ENCODE data around the gene KRT4.

KRT4 gene

DNA sequence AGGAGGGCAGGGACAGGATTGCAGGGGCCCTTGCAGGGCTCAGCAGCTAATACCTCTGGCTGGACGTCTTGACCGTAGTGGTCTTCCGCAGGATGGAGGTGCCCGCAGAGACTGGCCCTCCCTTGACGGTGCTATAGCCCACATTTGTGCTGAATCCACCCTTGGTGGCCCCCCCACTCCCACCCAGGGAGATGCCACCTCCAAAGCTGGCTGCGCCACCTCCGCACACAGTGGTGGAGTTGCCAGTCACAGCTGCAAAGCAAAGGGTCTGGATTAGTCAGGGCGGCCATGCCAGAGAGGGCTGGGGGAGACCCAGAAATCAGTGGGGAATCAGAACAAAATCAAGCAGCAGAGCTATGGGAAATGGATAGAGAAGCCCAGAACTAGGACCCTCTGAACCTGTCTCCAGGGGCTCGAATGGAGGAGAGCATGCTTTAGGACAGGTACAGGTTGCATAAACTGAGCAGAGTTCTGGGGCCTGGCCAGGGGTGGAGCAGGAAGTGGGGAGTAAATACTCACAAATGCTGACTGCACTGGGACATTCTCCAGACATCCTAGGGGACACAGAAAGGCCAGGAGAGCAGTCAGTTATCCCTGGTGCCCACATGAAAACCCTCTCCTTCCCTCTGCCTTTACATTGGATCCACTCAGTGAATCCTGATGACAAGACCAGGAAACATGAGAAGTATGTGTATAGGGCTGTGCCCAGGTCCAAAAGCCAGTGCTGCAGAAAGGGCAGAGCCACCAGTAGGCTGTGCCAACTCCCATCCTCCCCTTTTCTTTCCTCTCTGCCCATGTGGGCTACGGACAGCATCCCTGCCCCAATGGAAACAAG lies 8.1 kb upstream of the KRT4 start:
- peak; percentile 26 for DNase-seq (ENCODE audit: low spot score)

DNA sequence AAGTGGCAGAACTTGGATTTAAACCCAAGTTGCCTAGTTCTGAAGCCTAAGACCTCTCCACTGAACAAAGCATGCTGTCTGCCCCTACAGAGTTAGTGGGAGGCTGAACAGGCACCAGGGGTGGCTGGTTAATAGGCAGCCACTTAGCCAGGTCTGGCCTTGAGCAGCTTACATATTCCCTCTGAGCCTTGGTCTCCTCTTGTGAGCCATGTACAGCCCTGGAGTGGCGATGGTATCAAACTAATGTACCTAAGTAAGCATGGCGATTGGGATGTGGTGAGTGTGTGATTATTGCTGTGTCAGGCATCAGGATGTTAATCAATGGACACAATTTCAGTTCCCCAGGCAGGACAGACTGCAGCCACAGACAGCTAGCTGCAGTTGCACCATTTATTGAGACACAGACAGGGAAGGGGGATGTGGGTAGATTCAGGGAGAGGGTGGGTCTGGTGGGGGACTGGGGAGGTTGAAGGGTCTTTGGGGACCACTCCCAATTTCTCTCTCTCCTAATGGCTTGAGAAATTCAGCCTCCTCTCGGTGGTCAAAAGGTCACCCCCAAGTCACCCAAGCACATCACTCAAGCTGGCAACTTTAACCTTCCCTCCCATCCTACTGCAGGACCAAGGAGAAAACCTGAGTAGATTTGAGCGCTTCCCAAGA lies 7.3 kb upstream of the KRT4 start:
- no peak for DNase-seq (ENCODE audit: low spot score)

DNA sequence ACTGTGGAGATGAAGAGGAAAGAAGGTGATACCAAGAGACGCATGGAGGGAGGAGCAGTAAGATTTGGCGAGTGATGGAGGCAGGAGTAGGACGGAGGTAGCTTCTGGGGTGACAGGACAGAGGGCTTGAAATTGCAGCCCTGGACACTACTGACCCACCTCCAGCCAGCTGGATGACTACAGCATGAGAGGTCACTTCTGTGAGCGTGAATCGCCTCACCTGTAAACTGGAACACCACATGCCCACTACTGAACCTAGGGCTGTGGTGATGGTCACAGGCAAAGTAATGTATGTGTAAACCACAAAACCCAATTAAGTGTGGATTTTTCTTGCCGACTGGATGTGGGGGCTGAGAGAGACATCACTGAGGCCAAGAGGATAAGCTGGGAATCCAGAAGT lies 6.6 kb upstream of the KRT4 start:
- DNase-seq (ENCODE audit: low spot score): no peak

DNA sequence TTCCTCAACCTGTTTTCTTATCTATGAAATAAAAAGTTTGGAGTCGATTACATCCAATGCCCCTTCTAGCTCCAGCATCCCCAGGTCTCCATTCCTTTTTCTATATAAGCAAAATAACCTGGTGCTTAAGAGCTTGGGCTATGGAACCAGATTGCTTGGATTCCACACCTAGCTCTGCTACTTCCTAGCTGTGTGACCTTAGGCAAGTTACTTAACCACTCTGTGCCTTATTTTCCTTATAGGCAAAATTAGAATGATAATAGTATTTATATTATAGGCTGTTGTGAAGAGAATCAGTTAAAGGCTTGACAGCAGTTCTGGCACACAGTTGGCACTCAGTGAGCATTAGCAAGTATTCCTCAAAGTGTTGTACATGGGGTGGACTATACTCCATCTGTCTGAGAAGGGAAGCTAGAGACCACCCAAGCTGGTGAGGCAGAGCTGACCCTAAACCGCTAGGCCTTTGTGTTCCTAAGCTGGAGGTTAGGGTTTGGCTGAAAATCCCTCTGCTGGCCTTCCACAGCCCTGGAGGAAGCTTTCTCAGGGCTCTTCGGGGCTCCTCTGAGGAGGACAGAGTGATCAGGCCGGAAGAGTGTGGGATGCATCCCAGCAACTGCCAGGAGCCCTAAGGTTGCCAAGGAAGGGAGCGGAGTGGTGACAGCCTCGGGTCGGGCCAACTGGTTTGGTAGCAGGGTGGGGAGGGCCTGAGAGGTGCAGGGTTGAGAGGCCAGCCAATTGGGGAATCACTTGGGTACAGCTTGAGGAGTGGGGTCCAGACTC lies 6.0 kb upstream of the KRT4 start:
- DNase-seq (ENCODE audit: low spot score): no peak

DNA sequence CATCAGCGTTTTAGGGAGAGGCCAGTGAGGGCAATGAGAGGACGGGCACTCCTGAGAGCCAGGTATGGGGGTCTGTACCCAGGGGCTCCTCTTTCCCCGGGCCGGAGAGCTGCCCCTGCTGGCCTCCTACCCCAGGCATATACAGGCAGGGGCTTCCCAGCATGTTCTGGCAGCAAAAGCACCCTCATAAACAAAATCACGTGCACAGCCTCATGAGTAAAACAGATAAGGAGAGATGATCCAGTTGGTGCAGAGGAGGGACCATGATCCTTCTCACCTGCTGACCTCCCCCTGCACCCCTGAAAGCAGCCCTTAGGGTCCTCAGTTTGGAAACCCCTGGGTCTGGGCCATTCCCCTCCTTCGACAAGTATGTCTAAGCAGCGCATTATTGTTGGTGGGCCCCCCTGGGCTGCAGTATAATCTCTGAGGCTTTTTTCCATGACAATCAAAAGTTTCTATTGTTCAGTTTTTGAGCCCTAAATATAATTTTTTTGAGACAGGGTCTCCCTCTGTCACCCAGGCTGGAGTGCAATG lies 5.0 kb upstream of the KRT4 start:
- no peak for DNase-seq (ENCODE audit: low spot score)

DNA sequence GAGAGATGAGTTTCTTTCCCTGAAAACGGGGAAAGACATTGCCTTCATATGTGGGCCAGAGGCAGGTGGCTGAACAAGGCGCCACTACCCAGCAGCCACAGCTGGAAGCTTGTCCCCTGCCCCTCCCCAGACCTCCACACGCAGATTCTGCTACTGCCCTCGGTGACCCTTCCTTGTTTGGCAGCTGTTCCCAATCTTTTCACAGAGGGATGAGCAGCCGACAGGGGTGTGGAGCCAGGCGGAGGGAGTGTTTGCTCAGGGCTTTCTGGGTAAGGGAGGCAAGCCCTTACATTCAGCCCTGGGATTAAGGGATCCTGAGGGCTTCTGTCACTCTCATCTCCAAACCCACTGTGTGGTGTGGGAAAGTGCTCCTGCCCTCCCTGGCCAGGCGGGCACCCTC lies 4.5 kb upstream of the KRT4 start:
- DNase-seq (ENCODE audit: low spot score): no peak

DNA sequence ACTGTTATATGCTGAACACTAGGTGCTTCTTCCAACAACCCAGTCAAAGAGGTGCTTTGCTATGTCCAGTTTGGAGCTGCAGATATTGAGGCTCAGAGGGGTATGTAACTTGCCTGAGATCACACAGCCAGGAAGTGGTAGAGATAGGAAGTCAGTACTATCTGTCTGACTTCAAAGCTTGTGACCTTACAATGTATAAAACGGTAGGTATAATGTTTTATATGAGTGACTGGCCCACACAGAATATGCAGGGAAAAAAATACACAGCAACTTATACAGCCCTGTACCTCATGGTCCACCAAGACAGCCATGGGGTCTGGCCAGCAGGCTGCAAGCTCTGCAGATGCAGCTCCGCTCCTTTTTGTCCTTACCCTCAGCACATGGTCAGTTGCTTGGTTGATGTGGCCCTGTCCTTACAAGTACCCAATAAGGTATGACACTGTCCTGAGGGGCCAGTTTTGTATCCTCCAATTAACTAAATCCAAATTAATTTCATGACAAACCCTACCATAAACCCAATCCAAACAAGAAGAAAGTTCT lies 3.9 kb upstream of the KRT4 start:
- no peak for DNase-seq (ENCODE audit: low spot score)

DNA sequence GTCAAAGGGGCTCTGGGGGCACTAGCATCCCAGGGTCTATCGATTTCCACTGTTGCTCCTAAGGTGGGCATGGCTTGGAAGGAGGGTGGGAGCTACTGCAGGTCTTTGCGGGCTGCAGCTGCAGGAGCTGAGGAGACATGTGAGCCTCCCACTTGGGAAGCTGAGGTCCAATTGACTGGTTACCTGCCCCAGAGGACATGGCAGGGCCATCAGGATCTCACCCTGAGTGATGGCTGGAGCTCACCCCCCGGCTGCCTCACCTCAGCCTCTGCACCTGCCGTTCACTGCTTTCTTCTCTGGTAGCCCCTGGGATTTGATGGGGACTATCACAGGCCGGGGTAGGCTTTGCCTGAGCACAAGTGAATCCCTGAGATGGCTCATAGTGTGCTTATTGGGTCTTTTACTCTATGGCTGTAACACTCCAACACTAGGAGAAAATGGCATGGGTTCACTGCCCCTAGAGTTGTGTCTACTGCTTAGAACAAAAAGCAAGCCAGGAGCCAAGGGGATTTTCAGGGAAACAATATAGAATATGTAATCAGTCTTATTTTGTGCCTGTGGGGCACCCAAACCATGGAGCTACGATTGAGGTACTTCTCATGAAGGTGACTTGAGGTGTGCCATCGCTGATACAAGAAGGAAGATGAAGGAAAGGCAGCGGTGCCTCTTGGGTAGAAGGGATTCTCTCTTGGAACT lies 3.2 kb upstream of the KRT4 start:
- DNase-seq (ENCODE audit: low spot score): no peak

DNA sequence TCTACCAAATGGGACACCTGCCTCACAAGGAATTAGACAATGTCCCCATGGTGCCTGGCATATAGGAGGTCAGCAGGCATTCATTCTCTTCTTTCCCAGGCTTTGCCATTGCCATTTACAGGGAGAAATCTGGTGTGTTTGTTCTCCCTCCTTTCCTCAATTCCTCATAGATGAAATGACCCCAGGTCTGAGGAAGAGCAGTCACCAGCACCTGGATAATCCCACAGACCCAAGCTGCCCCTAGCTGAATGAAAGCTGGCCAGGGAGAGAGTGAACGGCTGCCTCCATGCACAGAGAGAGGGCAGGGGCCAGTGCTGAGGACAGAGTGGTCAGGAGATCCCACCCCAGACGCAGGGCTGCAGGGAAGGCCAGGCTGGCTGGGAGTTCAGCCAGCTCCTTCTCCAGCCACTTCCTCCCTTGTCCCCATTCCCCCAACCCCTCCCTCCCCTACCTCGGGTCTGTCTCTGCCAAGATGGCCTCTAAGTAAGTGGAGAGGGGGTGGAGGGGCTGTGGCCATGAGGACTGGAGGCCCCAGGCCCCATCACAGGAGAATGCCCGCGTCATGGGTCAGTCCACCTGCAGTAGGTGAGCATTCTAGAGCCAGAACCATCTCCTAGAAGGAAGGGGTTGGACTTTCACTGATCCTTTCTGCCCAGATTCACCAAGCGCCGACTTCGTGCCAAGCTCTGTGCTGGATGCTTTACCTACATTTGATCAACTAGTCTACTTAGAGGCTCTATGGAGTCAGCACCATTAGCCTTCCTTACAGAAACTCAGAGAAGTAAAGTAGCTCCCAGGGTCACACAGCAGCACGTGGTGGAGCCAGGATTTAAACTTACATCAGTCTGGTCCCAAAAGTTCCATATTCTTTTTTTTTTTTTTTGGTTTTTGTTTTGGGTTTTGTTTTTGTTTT lies 2.0 kb upstream of the KRT4 start:
- DNase-seq (ENCODE audit: low spot score): no peak

DNA sequence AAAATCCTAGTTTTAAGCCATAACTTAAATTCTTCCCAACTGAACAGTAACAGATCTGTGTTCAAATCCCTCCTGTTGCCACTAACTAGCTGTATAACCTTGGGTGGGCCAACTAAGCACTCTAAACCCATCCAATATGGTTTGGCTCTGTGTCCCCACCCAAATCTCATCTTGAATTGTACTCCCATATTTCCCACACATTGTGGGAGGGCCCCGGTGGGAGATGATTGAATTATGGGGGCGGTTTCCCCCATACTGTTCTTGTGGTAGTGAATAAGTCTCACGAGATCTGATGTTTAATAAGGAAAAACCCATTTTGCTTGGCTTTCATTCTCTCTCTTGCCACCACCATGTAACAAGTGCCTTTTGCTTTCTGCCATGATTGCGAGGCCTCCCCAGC lies 1.2 kb upstream of the KRT4 start:
- no peak for DNase-seq (ENCODE audit: low spot score)

DNA sequence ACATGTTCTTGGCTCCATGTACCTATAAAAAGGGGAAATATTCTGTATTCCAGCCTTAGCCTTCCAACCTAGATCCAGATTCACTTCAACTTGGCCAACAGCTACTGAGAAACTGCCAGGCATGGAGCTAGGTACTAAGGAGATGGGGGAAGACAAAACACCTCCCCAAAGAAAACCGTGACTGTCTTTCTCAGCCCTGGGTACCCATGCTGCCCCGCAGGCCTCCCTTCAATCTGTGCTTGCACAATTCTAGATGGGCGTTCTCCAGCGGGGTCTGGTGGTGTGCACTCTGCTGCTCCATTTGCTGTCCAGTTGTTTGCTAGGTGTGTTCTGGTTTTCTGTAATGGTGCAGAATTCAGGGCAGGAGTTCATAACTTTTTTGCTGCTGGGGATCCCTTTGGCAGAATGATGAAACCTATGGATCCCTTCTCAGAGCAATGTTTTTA lies 817 bp upstream of the KRT4 start:
- no peak for DNase-seq (ENCODE audit: low spot score)

DNA sequence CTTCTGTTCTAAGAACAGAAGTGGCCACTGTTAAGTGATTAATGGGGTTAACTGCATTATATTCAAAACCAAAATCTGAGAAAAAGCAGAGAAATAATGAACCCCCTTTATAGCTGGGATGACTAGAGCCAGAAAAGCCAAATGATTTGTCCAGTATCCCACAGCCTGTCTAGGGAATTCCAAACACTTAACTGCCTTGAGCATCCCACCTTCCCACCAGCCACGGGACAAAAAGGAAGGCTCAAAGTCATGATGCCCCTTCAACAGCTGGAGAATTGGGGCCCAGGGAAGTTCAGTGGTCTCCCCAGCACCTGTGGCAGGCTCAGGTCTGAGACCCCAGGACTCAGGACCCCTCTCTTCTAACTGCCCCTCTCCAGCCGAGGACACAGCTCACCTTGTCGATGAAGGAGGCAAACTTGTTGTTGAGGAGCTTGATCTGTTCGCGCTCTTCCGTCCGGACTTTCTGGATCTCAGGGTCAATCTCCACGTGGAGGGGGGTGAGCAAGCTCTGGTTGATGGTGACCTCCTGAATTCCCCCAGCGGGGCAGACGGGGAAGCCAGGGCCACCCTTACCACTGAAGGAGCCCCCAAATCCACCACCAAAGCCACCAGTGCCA lies 605 bp downstream of the KRT4 start:
- no peak for DNase-seq (ENCODE audit: low spot score)

DNA sequence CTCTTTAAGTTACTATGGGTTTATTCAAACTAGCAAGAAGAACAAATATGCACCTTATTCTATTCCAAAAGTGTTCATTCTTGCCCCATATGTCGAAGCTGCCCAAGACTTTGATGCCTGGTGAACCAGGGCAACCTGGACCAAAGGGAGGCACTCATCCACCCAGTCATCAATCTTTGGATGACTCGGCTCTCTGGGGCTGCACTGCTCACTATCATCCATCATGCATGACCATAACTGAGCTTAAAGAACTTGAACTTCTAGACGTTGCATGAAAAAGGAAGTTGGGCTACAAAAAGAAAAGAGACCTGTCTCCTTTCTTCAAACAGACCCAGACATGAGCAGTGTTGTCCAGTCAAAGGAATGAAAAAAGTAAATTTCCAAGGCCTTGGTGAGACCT lies 1.2 kb downstream of the KRT4 start:
- DNase-seq (ENCODE audit: low spot score): no peak

DNA sequence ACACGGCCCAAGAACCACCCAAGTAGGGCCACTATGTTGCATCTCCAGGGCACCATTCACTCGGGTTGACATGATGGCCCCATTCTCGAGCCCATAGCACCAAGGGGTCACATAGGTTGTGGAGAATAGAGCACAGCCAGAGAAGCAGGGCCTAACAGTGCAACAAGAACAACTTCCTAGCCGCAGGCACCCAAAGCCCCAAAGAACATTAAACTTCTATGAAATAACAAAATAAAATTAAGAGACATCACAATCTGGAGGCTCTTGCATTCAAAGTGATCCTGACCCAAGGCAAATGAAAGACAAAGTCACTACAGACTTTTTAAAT lies 1.9 kb downstream of the KRT4 start:
- no peak for DNase-seq (ENCODE audit: low spot score)

DNA sequence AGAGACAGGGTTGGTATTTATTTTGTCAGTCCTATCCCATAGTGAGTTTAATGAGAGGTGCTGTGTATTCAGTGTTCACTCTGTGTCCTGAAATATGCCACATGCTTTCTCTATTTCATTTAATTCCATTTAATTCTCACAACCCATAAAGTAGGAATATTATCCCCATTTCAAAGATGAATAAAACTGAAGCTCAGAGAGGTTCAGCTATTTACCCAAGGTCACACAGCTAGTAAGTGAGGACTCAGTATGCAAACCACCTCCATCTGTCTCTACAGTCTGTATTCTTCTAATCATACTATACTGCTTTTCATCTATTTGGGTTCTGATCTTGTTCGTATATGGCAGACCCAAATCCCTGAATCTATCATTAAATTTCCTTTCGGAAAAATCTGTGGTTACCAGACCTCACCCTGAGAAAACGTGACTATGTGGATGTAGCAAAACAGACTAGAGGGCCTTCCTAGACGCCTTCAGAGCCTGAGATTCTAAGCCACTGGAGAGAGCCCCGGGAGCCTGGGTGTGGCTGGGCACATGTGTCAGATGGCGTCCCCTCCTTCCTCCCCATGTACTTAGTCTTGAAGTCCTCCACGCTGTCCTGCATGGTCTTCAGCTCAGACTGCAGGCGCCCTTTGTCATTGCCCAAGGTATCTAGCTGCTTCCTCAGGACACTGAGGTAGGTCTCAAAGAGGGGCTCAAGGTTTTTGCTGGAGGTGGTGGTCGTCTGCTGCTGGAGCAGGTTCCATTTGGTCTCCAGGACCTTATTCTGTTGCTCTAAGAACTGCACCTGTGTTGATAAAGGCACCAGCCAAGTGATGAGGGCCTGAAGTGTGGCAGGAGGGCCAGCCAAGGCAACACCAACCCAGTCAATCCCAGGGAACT lies 2.5 kb downstream of the KRT4 start:
- no peak for DNase-seq (ENCODE audit: low spot score)

DNA sequence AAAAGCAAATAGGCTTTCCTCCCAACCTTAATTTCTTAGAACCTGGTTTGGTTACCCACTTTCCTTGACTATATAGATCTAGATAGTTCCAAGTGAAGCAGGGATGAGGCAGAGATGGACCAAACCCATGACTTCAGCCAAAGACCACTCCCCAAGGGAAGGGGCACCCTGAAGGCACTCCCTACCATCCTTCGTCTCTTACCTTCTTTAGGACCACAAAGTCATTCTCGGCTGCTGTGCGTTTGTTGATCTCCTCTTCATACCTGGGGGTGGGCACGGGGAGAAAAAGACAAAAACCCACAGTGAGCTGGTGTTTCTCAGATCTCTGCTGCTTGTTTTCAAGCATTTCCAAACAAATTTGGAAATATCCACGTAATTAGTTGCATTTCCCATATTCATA lies 3.4 kb downstream of the KRT4 start:
- no peak for DNase-seq (ENCODE audit: low spot score)

DNA sequence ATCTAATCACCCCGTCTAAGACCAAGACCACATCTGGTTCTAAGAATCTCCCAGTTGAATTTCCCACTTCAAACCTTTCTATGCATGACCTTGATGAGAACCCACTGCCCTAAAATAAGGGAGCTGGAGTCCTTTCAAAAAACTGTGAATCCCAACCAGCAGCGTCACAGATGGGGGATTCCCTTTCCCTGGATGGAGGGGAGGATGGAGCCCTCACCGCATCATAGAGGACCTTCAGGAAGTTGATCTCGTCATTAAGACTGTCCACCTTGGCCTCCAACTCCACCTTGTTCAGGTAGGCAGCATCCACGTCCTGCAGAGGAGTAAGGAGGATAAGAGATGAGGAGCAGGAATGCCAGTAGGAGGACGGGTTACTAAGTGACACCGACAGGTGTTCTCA lies 4.8 kb downstream of the KRT4 start:
- DNase-seq (ENCODE audit: low spot score): no peak

DNA sequence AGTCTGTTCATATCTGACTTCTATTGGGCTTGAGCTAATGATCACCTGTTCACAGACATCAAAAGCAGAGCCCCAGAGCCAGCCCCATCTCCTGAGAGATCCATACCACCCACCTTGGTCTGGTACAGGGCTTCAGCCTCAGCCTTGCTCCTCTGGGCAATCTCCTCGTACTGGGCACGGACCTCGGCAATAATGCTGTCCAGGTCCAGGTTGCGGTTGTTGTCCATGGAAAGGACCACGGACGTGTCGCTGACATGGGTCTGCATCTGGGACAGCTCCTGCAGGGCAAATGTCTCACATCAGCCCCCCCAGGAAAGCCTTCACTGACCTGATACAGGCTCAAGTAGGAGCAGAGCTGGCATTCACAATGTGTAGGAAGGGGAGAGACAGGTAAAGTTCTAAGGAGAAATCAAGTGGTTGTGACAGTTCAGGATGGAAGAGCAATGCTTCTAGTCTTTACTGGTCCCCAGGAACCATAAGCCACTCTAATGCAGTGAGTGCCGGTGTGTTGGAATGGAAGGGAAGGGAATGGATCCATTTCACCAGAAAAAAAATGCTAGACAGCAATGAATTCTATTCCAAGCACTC lies 5.2 kb downstream of the KRT4 start:
- DNase-seq (ENCODE audit: low spot score): no peak
